IMR-90 (cell line): ENCODE measurements around the gene NRN1. TPM values are rescaled to one million over a fixed set of nuclear protein-coding genes. Genes with fewer than 3 reads are reported as not detected.

Experiments
- ATAC-seq: fragments of 200-7000 bp; cut with Tn5 transposase; 2 replicates; pipeline ENCODE4 v1.9.1; 2020; ENCODE audit warnings: low read depth, mild to moderate bottlenecking, moderate library complexity
- BruUV-seq: library from RNA; stranded (reverse); fragments of 400-500 nt; replicated peaks from 2 replicates; lab custom pipeline; 2021; lab: Mats Ljungman, UMichigan
- CTCF ChIA-PET: fragments of 300-600 bp; formaldehyde crosslinking; extraction: SDS; loops from one replicate; lab custom pipeline; 2021; ENCODE audit warnings: antibody characterized with exemption; lab: Yijun Ruan, JAX
- POLR2A ChIA-PET: fragments of 300-600 bp; sonication (Branson Sonifier 250); formaldehyde crosslinking; loops from one replicate; lab custom pipeline; 2022; ENCODE audit warnings: antibody characterized with exemption; ENCODE audit not compliant: unreplicated experiment; lab: Charles Lee
- DNase-seq: peaks from one replicate; pipeline ENCODE4 v3.0.0; 2013
- H2AFZ ChIP-seq: replicated peaks from 2 replicates; pipeline ENCODE3; 2013; ENCODE audit warnings: low read length, mild to moderate bottlenecking; ENCODE audit not compliant: poor library complexity
- H2AK5ac ChIP-seq: 2 replicates; pipeline ENCODE4 v1.6.1; 2013; ENCODE audit warnings: low read depth, low read length, inconsistent platforms
- H2AK9ac ChIP-seq: replicated peaks from 2 replicates; pipeline ENCODE3; 2013; ENCODE audit warnings: mild to moderate bottlenecking, low read depth, low read length, moderate library complexity; ENCODE audit not compliant: poor library complexity
- H2BK120ac ChIP-seq: 2 replicates; pipeline ENCODE4 v1.6.1; 2013; ENCODE audit warnings: low read depth, low read length, inconsistent platforms
- H2BK15ac ChIP-seq: 3 replicates; pipeline ENCODE4 v1.6.1; 2013; ENCODE audit warnings: low read depth, low read length, inconsistent platforms
- H2BK20ac ChIP-seq: 2 replicates; pipeline ENCODE4 v1.6.1; 2013; ENCODE audit warnings: low read depth, mild to moderate bottlenecking, inconsistent platforms, low read length, moderate library complexity
- H2BK5ac ChIP-seq: 2 replicates; pipeline ENCODE4 v1.6.1; 2013; ENCODE audit warnings: mild to moderate bottlenecking, low read depth, low read length, inconsistent platforms; ENCODE audit not compliant: poor library complexity, severe bottlenecking
- H3K14ac ChIP-seq: replicated peaks from 2 replicates; pipeline ENCODE4 v1.6.1; 2013; ENCODE audit warnings: low read depth, low read length, inconsistent platforms
- H3K18ac ChIP-seq: 2 replicates; pipeline ENCODE4 v1.6.1; 2013; ENCODE audit warnings: low read depth, low read length, control low read depth
- H3K23ac ChIP-seq: 2 replicates; pipeline ENCODE4 v1.6.1; 2013; ENCODE audit warnings: low read depth, low read length, inconsistent platforms
- H3K27ac ChIP-seq: 2 replicates; pipeline ENCODE4 v1.5.1; 2013; ENCODE audit warnings: mild to moderate bottlenecking, control low read depth, low read length; ENCODE audit not compliant: insufficient read depth
- H3K27me3 ChIP-seq: 2 replicates; pipeline ENCODE4 v1.6.1; 2013; ENCODE audit warnings: low read length; ENCODE audit not compliant: control insufficient read depth, insufficient read depth
- H3K36me3 ChIP-seq: 2 replicates; pipeline ENCODE4 v1.6.1; 2013; ENCODE audit warnings: low read length, mixed read lengths; ENCODE audit not compliant: control insufficient read depth, insufficient read depth
- H3K4ac ChIP-seq: 2 replicates; pipeline ENCODE4 v1.6.1; 2013; ENCODE audit warnings: low read depth, low read length, inconsistent platforms
- H3K4me1 ChIP-seq: 2 replicates; pipeline ENCODE4 v1.6.1; 2013; ENCODE audit warnings: low read length, mixed read lengths; ENCODE audit not compliant: control insufficient read depth, insufficient read depth
- H3K4me2 ChIP-seq: 2 replicates; pipeline ENCODE4 v1.6.1; 2013; ENCODE audit warnings: low read depth, mild to moderate bottlenecking, control low read depth, low read length, moderate library complexity
- H3K4me3 ChIP-seq: 2 replicates; pipeline ENCODE4 v1.5.1; 2013; ENCODE audit warnings: low read depth, mild to moderate bottlenecking, control low read depth, low read length, moderate library complexity; ENCODE audit not compliant: insufficient read depth
- H3K56ac ChIP-seq: 2 replicates; pipeline ENCODE4 v1.6.1; 2013; ENCODE audit warnings: low read length, inconsistent platforms; ENCODE audit not compliant: insufficient read depth; ENCODE audit errors: extremely low read depth
- H3K79me1 ChIP-seq, 2 experiments: 2 replicates each; pipeline ENCODE4 v1.6.1; 2013; ENCODE audit warnings: low read length in 2 of 2, inconsistent platforms in 1 of 2, low read depth in 1 of 2
- H3K9ac ChIP-seq: 2 replicates; pipeline ENCODE4 v1.6.1; 2013; ENCODE audit warnings: low read depth, low read length, control low read depth
- H3K9me1 ChIP-seq: 2 replicates; pipeline ENCODE4 v1.6.1; 2013; ENCODE audit warnings: low read length, inconsistent platforms; ENCODE audit not compliant: insufficient read depth
- H3K9me3 ChIP-seq: 2 replicates; pipeline ENCODE4 v1.6.1; 2013; ENCODE audit warnings: low read length; ENCODE audit not compliant: control insufficient read depth, insufficient read depth
- H4K20me1 ChIP-seq: 2 replicates; pipeline ENCODE4 v1.6.1; 2013; ENCODE audit warnings: low read length, inconsistent platforms; ENCODE audit not compliant: insufficient read depth
- H4K5ac ChIP-seq: 2 replicates; pipeline ENCODE4 v1.6.1; 2013; ENCODE audit warnings: mild to moderate bottlenecking, low read depth, low read length, control low read depth
- H4K8ac ChIP-seq, 2 experiments: 2 replicates each; pipeline ENCODE4 v1.6.1; 2013; ENCODE audit warnings: low read depth in 2 of 2, low read length in 2 of 2, control low read depth in 1 of 2, inconsistent platforms in 1 of 2
- H4K91ac ChIP-seq: 2 replicates; pipeline ENCODE4 v1.6.1; 2013; ENCODE audit warnings: low read depth, low read length, inconsistent platforms; ENCODE audit not compliant: insufficient read depth
- FOS ChIP-seq: fragments of 150-350 bp; IDR thresholded peaks from 2 replicates; pipeline ENCODE4 v1.6.1; 2016; ENCODE audit warnings: low read depth, low read length
- MAFK ChIP-seq: IDR thresholded peaks from 2 replicates; pipeline ENCODE4 v1.6.1; 2012; ENCODE audit warnings: low read depth, low read length, improper control_type of control experiment
- NFE2L2 ChIP-seq: fragments of 150-350 bp; IDR thresholded peaks from 2 replicates; pipeline ENCODE4 v1.6.1; 2016; ENCODE audit warnings: low read depth, mild to moderate bottlenecking, low read length
- RAD21 ChIP-seq: IDR thresholded peaks from 2 replicates; pipeline ENCODE4 v1.6.1; 2012; ENCODE audit warnings: low read length, improper control_type of control experiment
- RCOR1 ChIP-seq: IDR thresholded peaks from 2 replicates; pipeline ENCODE4 v1.6.1; 2012; ENCODE audit warnings: mild to moderate bottlenecking, low read length, improper control_type of control experiment; ENCODE audit not compliant: insufficient replicate concordance
- SMC3 ChIP-seq: fragments of 150-350 bp; IDR thresholded peaks from 2 replicates; pipeline ENCODE4 v1.6.1; 2016; ENCODE audit warnings: low read depth, mild to moderate bottlenecking, antibody characterized with exemption, low read length, moderate library complexity
- WGBS, 2 experiments: methylation state at CpG; one replicate each; pipeline versions ENCODE4 v1.1.5 to v1.1.7; 2013; ENCODE audit warnings: missing lambda C conversion rate in 2 of 2; ENCODE audit not compliant: insufficient read length in 1 of 2; ENCODE audit errors: extremely low coverage in 2 of 2; 5-methylcytosine and 5-hydroxymethylcytosine counted together
- dilution Hi-C: fragments of 300-500 bp; cut with HindIII; formaldehyde crosslinking; loops from one replicate; pipeline ENCODE4 v1.14.3; 2018; ENCODE audit warnings: low sequenced_read_pairs; ENCODE audit not compliant: unreplicated experiment
- in situ Hi-C: fragments of 300-500 bp; cut with MboI; formaldehyde crosslinking; loops from 3 replicates; pipeline ENCODE4 v1.14.3; 2019; ENCODE audit warnings: low sequenced_read_pairs, inconsistent platforms, mixed read lengths
- intact Hi-C: fragments of 100-400 bp; cut with micrococcal nuclease; formaldehyde crosslinking; loops from 2 replicates; pipeline ENCODE4 v1.10.0; 2022
- polyA plus RNA-seq, 3 experiments: library from polyadenylated mRNA; depleted of rRNA; stranded (reverse); fragments of >200 nt; gene quantifications; 2 replicates each; pipeline ENCODE4 v1.2.3, GENCODE V29; 2012; ENCODE audit warnings: low replicate concordance in 1 of 3
- total RNA-seq: library from RNA; depleted of rRNA; stranded (reverse); fragments of >200 nt; gene quantifications from 2 replicates; pipeline ENCODE4 v1.2.3, GENCODE V29; 2012
- TF ChIP-seq, protein P1 (sequence below): fragments of 150-350 bp; IDR thresholded peaks from 2 replicates; pipeline ENCODE4 v1.6.1; 2016; ENCODE audit warnings: low read depth, mild to moderate bottlenecking, low read length, moderate library complexity, borderline replicate concordance
- TF ChIP-seq, protein P2 (sequence below): conservative IDR thresholded peaks from 2 replicates; pipeline ENCODE4 v1.5.1; 2012; ENCODE audit warnings: mild to moderate bottlenecking, low read depth, low read length, improper control_type of control experiment

Gene NRN1
- total and polyA plus RNA-seq, 2 of the 4 experiments (the other 2 are of a cell fraction), result not detected

DNA sequence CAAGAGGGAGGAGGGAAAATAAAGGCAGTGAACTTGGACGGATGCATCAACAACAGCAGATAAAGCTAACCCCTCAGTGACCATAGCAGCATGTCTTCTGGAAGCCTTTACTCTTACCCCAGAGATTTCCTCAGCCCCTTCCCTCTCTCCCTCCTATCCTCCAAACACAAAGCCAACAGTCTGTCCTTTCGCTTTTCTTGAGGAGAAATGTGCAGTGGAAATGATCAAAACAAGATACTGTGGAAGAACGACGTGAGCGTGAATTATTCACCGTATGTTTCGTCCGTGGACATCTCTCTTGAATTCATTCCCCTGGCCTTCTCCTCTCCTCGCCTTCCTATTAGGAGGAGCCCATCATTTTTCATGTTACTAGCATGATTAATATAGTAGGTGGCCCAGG lies 8.5 kb downstream of the NRN1 start:
- H4K5ac ChIP-seq, result no peak overlapping the region
- H3K27me3 ChIP-seq, result peaks cover 85% of the 10 kb centered on the region
- no peak overlapping the region for H2BK120ac ChIP-seq
- no peaks in the 10 kb centered on the region; the same call in 1 of the 2 replicates for H3K4me1 ChIP-seq
- no peak overlapping the region for H3K14ac ChIP-seq
- CTCF ChIA-PET, result no interaction called here
- intact Hi-C loops (loop anchor here (5.0 kb wide), 1 partner anchor 576 kb away; no protein-coding TSS in a partner anchor), in situ Hi-C loops (loop anchor here (25.0 kb wide), 1 partner anchor 536 kb away; no protein-coding TSS in a partner anchor), dilution Hi-C loops (no loop called here)
- H2BK5ac ChIP-seq, result no peak overlapping the region
- H3K18ac ChIP-seq, result no peak overlapping the region
- no peak overlapping the region for H3K9ac ChIP-seq
- ATAC-seq (no peak), DNase-seq (no peak)
- H2BK15ac ChIP-seq, result no peak overlapping the region
- no peak overlapping the region for H3K27ac ChIP-seq
- no peak overlapping the region for H2AFZ ChIP-seq
- H3K9me3 ChIP-seq, result peaks cover 17% of the 10 kb centered on the region
- H3K23ac ChIP-seq, result no peak overlapping the region
- WGBS, 2 experiments, result no CpG with 5 or more reads among the region's 9 CpGs
- H2AK9ac ChIP-seq, result no peak overlapping the region
- H3K9me1 ChIP-seq, result no peaks in the 10 kb centered on the region
- peak overlapping the region; percentile 34; the same call in 1 of the 2 replicates for H3K4me2 ChIP-seq
- H2BK20ac ChIP-seq, result no peak overlapping the region
- no peak overlapping the region for H4K91ac ChIP-seq
- TF ChIP-seq, protein P1, sequence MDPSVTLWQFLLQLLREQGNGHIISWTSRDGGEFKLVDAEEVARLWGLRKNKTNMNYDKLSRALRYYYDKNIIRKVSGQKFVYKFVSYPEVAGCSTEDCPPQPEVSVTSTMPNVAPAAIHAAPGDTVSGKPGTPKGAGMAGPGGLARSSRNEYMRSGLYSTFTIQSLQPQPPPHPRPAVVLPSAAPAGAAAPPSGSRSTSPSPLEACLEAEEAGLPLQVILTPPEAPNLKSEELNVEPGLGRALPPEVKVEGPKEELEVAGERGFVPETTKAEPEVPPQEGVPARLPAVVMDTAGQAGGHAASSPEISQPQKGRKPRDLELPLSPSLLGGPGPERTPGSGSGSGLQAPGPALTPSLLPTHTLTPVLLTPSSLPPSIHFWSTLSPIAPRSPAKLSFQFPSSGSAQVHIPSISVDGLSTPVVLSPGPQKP, result no peak
- TF ChIP-seq FOS (no peak), RAD21 (no peak), SMC3 (no peak), NFE2L2 (no peak), MAFK (no peak), RCOR1 (no peak)
- TF ChIP-seq, protein P2, sequence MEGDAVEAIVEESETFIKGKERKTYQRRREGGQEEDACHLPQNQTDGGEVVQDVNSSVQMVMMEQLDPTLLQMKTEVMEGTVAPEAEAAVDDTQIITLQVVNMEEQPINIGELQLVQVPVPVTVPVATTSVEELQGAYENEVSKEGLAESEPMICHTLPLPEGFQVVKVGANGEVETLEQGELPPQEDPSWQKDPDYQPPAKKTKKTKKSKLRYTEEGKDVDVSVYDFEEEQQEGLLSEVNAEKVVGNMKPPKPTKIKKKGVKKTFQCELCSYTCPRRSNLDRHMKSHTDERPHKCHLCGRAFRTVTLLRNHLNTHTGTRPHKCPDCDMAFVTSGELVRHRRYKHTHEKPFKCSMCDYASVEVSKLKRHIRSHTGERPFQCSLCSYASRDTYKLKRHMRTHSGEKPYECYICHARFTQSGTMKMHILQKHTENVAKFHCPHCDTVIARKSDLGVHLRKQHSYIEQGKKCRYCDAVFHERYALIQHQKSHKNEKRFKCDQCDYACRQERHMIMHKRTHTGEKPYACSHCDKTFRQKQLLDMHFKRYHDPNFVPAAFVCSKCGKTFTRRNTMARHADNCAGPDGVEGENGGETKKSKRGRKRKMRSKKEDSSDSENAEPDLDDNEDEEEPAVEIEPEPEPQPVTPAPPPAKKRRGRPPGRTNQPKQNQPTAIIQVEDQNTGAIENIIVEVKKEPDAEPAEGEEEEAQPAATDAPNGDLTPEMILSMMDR, result no peak
- POLR2A ChIA-PET, result no interaction called here
- H4K8ac ChIP-seq, result no peak overlapping the region
- H3K36me3 ChIP-seq, result no peaks in the 10 kb centered on the region
- no peaks in the 10 kb centered on the region for H3K79me1 ChIP-seq
- no peak overlapping the region for H3K56ac ChIP-seq
- no peak overlapping the region for H3K4ac ChIP-seq
- no TSS peak for BruUV-seq
- no peak overlapping the region for H2AK5ac ChIP-seq
- H4K20me1 ChIP-seq, result no peaks in the 10 kb centered on the region; the same call in 1 of the 2 replicates
- no peak overlapping the region for H3K4me3 ChIP-seq
